GM11168 (cell line): Measurements from ENCODE around the gene GNG8.
"Not testable (repeated sequence)": the region's sequence is repeated elsewhere in the genome, so short reads cannot be mapped to it uniquely, and the experiment has no call there.

Experiments used
- in situ Hi-C: fragments of 300-500 bp; cut with MboI; formaldehyde crosslinking; loops from one replicate; pipeline ENCODE4 v1.12.0; 2022; ENCODE audit warnings: low sequenced_read_pairs; ENCODE audit not compliant: unreplicated experiment

The GNG8 gene

DNA sequence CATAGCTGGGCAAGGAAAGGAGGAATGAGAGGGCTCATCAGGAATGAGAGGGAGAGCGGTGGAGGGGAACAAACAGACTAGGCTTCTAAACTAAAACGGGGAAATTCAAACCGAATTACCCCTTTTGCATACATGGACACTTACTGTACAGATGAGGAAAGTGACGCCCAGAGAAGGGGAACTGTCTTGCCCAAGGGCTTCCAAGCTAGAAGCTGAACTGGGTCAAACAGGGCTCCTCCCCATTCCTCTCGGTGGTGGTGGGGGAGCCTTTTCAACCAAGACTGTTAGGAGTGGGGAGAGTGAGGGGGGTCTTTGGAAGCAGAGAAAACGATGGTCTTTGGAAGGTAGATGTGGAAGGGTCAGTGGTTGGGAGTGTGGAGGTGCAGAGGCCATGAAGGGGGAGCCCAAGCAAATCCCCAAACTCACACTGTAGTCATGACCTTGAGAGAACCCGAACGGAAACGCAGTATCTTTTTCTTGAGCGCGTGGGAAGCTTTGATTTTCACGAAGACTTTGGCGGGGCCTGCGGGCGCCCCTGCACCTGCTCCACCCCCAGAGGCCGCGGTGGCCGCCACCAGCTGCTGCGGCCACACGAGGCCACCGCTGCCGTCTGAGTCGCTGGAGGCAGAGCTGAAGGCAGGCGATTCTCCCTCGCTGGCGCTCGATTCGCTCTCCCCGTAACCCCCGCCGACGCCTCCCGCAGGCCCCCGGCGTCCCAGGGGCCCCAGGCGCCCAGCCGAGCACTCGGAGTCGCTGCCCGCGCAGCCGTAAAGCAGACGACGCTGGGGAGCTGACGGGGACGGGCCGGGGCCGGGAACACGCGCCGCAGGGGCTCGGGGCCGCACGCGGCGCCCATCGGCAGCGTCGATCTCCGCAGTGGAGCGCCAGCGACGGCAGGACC, 12.3 kb upstream of the GNG8 start:
- in situ Hi-C loops = no loop called here

DNA sequence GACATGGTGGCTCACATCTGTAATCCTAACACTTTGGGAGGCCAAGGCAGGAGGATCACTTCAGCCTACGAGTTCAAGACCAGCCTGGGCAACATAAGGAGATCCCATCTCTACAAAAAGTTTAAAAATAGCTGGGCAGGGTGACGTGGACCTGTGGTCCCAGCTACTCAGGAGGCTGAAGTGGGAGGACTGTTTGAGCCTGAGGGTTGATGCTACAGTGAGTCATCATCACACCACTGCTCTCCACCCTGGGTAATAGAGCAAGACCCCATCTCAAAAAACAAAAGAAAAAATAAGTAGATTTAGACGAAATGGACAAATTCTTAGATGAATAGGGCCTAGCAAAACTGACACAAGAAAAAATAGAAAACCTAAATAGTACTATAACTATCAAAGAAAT, 10.4 kb upstream of the GNG8 start:
- in situ Hi-C loops = no loop called here

DNA sequence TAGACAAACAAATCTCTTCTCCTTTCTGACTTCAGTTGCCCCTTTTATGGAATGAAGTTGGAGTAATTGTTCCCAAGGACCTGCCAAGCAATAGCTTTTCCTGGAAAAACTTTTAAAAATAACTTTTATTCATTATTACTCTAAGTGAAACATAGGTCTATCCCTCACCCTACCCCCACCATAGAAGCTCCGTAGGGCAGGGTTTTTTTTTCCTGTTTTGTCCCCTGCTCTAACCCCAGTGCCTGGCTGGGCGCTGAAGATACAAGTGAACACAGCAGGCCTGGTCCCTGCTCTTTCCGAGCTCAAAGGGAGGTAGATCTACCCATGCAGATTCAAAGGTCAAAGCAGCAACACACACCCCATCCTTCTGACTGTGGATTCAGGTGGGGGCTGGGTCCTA, 8.7 kb upstream of the GNG8 start:
- in situ Hi-C loops = no loop called here

DNA sequence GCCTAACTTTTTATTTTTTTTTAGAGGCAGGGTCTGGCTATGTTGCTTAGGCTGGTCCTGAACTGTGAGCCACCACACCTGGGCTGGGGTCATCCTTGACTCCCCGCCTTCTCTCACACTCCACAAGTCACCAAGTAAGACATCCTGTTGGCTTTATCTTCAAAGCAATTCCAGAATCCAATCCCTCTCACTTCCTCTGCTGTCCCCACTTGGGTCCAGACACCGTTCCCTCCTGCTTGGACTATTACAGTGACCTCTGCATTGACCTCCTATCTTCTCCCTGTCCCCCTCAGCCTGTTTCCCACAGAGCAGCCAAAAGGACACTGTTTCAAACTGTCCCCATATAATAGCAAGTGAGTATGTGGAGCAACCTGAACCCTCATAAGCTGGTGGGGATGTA, 4.7 kb upstream of the GNG8 start:
- in situ Hi-C loops = no loop called here

DNA sequence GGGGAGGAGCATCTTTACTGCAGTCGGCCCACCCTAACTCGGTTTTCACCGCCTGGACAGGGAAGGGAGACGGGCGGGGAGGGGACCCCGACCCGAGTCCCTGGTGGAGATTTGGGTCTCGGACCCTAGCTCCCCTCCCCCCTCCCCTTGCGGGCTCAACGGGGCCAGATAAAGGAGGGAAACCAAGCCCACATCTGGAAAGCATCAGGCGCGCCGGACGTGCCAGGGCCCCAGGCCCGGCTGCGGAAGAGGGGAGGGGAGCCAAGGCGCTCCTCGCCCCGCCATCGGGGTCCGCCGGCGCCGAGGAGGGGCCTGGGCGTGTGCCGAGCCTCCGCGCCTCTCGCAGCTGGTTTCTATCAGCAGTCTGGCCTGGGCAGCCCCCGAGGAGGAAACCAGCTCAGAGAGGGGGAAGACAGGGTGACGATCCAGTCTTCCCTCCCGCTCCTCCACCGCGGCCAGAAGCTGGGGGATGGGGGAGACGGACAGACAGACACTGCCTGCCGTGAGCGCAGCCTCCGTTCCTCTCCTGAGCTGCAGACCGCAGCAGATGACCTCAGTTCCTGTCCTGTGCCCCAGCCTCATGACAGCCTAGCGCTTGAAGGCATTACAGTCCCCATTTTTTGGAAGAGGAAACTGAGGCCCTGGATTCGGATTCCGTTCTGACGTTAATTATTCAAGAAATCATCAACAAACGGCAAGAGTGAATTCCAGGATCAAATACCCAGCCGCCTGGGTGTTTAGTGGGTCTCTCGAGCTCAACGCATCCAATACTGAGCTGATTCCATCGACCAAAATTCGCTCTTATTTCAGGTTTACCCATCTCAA, 3.6 kb upstream of the GNG8 start:
- in situ Hi-C loops = no loop called here

DNA sequence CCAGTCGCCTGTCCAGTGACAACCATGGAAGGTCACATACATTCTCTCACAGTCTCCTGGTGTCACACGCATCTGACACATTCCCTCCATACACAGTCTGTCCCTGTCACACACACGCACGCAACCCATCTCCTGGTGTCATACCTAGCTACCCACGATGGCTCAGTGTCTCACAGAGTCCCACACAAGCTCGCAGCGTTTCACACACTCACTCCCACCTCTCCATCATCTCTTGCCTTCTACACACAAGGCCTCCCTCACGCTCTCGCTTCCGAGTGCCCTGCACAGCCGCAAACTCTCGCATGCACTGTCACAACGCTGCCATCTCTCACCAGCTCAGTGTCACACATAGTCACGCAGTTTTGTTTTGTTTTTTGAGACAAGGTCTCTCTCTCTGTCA, 1.2 kb upstream of the GNG8 start:
- in situ Hi-C loops = no loop called here

DNA sequence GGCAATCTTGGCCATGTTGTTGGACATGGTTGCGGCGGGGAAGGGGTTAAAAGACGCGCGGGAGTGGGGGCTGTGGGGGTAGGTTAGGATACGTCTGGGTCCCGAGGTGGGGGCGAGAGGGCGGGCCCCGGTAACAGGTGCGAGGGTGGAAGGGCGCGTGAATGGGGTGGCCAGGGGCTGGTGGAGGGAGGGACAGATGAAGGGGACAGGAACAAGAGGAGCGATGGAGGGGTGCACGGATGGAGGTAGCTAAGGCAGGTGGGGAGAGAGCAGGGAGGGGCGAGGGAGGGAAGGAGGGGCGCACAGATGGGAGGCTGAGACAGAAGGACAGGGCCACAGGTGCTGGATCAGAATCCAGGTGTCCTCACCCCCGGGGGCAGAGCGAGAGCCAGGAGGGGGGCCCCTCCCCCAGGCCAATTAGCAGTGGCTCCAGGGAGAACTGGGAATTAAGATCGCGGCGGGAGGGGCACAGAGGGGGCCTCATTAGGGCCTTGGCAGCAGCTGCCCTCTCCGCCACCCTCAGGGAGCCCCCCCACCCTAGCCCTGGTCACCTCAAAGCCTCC, 1.3 kb downstream of the GNG8 start:
- in situ Hi-C loops = no loop called here

DNA sequence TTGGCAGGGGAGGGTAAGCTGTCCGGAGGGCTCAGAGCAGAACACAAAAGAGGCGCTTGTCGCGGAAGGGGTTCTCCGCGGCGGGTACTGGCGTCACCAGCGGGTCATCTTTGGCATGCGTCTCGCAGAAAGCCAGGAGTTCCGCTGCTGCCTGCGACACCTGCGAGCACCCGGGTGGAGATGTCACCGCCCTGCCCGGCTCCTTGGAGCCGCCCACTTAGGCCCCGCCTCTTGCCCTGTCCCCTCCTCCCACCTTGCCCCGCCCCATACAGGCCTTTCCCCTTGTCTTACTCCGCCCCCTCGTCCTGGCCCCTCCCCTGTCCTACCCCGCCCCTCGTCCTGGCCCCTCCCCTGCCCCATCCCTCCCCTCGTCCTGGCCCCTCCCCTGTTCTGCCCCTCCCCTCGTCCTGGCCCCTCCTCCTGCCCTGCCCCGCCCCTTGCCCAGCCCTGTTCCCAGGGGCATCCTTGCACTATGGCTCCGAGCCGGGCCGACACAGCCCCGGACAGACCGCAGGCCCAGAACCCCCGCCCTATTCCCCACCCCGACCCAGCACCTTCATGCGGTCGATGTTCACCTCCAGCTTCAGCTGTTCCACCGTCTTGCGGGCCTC, 1.9 kb downstream of the GNG8 start:
- in situ Hi-C loops = no loop called here

DNA sequence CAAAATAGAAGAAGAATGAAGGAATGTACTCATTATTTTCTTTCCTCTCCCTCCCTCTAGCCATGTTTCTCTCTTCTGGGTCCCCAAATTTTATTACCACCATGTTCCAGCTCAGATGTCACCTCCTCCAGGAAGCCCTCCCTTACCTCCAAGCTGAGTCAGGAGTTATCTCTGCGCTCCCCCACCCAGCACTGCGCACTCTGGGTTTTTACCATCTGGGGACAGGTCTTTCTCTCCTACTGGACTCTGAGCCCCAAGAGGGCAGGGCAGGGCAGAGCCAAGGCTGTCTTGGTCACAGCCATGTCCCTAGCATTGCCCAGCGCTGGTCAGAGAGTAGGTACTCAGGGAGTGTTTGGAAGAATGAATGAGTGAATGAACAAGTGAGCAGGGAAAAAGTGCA, 2.9 kb downstream of the GNG8 start:
- in situ Hi-C loops = no loop called here

DNA sequence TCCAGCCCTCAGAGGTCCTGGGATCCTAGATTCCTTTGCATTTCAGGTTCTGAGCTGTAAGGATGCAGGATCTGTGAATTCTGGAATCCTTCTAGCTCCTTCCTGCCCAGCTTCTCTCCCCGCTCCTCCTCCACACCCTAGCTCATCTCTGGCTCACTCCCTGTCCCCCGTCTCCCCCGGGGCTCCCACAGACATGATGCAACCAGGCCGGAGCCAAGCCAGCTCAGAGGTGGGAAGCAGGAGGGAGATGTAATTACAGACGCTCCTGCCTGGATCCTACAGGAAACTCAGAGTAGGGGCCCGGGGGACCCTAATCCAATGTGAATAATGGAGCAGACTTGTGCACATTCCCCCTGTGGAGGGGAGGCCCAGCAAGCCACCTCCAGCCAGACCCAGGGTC, 4.5 kb downstream of the GNG8 start:
- in situ Hi-C loops = no loop called here

DNA sequence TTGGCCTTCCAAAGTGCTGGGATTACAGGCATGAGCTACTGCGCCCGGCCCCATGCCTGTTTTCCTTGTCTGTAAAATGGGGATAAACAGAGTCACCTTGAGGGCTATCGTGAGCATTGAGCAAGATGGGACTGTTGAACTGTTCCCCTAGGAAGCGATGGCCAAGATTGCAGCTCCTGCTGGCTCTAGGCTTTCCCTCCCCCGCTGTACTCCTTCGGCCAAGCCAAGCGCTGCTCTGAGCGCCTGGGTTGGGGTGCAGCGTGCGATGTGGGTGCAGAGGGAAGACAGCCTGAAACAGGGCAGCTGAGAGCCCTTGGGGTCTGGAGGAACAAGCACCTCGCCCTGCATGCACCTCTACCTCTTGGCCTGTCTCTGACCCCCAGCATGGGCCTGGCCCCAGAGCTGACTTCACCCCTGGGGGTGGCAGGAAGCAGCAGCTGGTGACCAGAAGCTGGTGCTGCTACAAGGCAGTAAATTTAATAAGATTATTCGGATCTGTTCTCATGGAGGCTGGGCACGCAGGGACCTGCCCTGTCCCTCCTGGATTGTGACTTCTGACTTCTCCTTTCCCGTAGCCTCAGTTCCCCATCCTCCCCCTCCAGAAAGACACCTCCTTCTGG, 5.3 kb downstream of the GNG8 start:
- in situ Hi-C loops = no loop called here

DNA sequence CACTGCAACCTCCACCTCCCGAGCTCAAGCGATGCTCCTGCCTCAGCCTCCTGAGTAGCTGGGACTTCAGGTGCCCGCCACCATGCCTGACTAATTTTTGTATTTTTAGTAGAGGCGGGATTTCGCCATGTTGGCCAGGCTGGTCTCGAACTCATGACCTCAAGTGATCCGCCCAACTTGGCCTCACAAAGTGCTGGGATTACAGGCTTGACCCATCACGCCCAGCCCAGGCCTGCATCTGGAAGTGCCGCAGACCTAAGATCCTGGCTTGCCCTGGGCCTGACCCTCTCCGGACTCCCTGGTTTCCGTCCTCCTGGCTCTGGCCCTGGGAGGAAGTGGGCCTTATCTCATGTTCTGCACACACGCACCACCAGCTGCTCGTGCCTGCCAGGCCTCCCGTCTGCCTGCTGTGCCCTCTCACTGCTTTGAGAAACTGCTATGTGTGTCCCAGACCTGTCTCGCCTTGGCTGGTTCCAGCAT, 6.4 kb downstream of the GNG8 start:
- in situ Hi-C loops = no loop called here

DNA sequence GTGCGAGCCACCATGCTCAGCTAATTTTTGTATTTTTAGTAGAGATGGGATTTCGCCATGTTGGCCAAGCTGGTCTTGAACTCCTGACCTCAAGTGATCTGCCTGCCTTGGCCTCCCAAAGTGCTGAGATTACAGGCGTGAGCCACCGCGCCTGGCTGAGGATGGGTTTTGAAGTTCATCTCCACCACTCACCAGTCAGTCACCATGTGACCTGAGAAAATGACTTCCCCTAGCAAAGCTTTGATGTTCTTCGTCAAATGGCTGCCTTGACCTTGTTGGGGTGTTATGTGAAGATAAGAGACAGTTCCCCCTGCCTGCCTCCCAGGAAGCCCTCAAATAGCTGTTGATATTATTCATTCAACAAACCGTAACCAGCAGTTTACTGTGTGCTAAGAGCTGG, 7.0 kb downstream of the GNG8 start:
- in situ Hi-C loops = not testable (repeated sequence)

DNA sequence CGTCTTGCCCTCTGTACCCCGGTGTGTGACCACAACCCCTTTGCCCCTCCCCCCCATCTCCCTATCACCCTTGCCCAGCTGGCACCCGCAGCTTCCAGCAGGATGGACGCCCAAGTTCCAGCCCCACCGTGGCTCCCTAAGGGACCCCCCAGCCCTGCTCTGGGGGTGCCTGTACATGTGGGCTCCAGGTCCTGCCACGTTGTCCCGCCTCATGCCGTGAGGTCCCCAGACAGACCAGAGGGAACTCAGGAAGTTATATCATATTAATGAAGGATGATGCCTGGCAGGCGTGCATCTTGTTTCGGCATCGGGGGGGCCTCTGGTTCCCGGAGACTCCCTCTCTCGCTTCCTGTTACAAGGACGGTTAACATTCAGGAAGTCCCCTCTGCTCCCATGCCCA, 9.6 kb downstream of the GNG8 start:
- in situ Hi-C loops = no loop called here

DNA sequence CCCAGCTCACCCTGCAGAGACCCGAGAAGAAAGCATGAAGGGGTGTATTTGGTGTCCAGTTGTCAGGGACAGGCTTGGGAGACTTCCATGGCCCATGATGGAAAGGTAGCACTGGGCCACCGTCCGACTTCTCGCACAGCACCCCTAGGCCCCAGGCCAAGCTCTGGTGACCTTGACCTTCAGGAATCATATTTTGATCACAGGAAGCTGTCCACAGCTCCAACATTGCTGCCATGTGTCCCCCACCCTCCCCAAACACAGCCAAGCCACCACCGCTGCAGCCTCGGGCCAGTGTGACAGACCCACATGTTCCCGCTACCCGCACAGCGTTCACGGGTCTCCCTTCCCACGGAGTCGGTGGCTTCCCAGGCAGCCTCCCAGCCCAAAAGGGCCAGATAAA, 10.3 kb downstream of the GNG8 start:
- in situ Hi-C loops = no loop called here

DNA sequence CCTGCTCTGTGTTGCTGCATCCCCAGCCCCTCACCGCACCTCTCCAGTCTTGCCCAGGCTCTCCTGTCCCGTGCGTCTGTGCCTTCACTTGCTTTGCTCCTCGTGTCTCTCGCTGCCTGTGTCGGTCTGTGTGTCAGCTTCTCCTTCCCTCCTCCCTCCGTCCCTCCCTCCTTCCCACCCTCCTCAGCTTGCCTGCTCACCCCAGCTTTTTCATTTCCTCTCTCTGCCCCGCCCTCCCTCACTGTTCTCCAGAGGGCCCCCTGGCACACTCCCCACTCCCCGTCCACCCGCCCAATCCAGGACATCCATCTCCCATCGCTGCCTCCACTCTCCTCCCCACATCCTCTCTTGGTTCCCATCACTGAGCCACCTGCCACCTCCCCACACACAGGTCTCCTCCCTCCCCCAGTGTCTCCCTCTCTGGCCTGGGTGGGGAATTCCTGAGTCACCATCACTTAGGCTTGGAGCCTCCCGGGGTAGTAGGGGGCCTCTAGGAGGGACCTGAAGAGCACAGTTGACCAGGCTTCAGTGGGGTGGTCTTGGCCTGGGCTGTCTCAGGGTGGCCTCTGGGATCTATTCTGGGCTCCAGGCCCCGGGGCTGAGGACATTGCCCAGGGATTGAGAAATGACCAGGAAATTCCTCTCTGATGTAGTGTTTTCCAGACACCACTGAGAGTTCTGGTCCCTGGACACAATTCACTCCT, 10.9 kb downstream of the GNG8 start, which contains the start of gene PTGIR:
PTGIR (minus strand) TSS at position 132 of the 704 bp plus-strand sequence. CDS start 864 bp downstream, outside the sequence.
- in situ Hi-C loops = no loop called here

DNA sequence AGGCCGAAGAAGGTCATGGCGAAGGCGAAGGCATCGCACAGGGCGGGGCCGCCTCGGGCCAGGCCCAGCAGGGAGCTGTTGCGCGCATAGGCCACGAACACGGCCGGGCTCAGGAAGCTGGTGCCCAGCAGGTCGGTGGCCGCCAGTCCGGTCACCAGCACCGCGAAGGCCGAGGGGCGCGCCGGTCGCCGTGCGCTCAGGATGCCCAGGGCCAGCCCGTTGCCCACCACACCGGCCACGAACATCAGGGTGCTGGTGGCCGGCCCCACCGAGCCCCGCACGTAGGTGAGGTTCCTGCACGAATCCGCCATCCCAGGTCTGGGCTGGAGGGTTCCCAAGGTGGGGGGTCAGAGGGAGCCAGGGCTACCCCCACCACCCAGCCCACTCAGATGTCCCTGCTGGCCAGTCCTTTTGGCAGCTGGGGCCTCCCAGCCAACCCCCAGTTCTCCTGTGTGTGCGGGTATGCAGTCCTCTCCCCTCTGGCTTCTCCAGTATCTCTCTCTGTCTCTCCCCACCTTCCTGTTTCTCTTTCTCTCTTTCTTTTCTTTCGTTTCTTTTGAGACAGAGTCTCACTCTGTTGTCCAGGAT, 12.0 kb downstream of the GNG8 start:
- in situ Hi-C loops = no loop called here

DNA sequence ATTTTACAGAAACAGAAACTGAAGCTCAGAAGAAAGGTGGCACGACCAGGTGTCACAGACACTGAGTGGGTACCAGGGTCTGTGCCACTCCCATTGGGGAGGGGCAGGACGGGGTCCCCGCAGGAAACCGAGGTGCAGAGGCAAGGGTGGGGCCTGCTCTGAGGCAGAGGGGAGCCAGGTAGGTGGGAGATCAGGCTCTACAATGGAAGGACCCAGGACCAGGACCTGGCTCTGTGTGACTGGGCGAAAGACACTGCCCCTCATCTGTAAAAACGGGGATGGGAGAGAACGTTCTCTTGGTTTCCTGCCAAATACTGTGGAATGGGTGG, 13.9 kb downstream of the GNG8 start:
- in situ Hi-C loops = no loop called here
